ENCODE measurements around the gene COL18A1. TPM values are rescaled to one million over a fixed set of nuclear protein-coding genes. Genes with fewer than 3 reads are reported as not detected.
"Not testable (repeated sequence)": the region's sequence is repeated elsewhere in the genome, so short reads cannot be mapped to it uniquely, and the experiment has no call there.

COL18A1 gene
- total RNA-seq, 1 donor from 2014 or later, result 11.4 TPM

DNA sequence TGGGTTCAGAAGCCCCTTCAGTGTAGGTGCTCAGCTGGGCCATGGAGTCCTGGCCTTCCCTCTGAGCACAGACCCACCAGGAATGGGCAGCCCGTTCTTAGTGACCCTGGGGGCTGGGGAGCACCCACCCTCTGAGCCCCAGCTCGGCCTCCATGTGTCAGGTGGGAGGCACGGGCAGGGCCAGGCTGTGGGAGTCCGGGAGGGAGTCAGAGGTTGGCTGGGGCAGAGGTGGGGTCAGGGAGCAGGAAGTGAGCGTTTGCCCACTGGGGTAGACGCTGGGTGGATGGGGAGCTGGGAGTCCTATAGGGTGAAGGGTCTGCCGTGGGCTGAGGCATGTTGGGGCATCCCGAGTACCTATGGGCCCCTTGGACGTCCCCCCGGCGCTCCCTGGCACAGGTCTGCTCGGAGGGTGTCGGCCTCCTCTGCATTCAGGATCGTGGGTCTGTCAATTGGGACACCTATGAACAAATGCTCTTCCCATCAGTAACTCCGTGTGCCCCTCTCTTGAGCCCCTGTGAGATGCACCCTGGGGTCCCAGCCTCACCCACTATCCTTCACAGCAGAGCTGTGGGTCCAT, 30.5 kb downstream of the COL18A1 start:
- FAIRE-seq, result no peak

GRCh38 chr21:45436351-45437065, 31.5 kb downstream of the COL18A1 start:
- no peak for DNase-seq (ENCODE audit: low spot score in 2 of 2)
- FAIRE-seq, result no peak

More for the DNA sequence above, 30.5 kb downstream of the COL18A1 start:
- DNase-seq (ENCODE audit: low spot score in 2 of 2), result no peak

DNA sequence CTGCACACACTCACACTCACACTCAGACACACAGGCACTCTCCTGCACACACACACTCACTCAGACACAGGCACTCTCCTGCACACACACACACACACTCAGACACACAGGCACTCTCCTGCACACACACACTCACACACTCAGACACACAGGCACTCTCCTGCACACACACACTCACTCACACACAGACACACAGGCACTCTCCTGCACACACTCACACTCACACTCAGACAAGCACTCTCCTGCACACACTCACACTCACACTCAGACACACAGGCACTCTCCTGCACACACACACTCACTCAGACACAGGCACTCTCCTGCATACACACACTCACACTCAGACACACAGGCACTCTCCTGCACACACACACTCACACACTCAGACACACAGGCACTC, 32.9 kb downstream of the COL18A1 start:
- FAIRE-seq; DNase-seq (ENCODE audit: low spot score in 2 of 2): not testable (repeated sequence)

DNA sequence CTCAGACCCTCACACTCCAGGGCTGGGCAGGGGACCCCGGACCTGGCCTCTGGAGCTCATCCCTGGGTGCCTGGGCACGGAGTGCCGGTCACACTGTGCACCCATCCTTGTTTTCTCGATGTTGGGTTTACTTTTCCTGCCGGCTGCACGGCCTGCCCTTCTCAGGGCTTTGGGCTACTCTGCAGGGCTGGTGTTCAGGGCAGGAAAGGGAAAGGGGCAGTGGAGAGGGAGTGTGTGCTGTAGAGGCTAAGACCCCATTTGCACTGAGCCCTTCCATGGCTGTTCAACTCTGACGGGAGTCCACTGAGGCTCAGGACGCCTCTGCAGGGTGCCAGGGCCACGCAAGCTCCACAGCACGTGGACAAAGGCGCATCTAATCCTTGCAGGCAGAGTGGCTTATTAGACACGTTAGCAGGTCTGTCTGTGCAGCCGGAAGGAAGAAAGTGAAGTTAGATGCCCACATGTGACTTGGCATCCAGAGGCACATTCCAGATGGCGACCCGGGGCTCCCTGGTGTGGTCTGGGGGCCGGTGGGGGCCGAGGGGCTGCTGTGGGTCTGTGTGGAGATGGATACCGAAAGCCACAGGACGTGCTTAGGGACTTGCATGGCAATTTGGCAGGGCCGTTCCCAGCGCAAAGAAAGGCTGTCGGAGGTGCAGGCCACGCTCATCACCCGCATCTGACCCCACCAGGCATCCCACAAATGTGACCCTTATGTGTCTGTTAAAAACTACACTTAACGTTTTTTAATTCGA, 33.6 kb downstream of the COL18A1 start:
- DNase-seq (ENCODE audit: low spot score in 2 of 2) (no peak), FAIRE-seq (no peak)

DNA sequence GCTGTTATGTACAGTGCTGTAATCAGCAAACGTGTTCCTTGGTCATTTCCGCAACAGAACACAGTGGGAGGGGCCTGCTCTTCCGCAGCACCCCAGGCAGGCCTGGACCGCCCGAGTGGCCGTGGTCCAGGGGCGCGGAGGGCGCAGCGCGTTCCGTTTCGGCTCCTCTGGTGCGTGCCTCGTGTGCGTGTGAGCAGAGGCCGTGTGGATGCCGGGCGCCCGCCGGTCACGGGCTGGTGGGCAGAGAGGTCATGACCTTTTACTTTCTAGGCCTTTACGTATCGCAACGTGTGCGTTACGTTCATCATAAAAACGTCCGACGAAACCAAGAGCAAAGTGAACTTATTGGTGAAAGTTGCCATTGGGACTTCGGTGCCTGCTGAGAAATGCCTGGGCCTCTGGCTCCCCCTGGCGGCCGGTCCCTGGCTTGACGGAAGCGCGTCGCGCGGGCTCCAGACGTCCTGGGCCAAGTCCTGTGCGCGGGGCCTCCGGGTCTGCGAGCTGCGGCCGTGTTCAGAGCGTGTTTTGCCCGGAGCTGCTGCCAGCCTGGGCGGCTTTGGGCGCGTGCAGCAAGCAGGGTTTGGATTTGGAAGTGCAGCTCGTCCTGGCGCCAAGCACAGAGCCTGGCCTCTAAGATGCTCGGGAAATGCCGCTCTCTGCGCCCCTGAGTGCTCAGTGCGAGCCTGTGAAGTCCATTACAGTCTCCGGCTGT, 34.4 kb downstream of the COL18A1 start:
- DNase-seq (ENCODE audit: low spot score in 2 of 2), result peak; percentile 94 to 95
- no peak for FAIRE-seq

- no peak for DNase-seq (ENCODE audit: low spot score in 2 of 2)
Measured at GRCh38 chr21:45439901-45440461, 35.0 kb downstream of the COL18A1 start.

GRCh38 chr21:45440736-45441350, 35.9 kb downstream of the COL18A1 start:
- no peak for DNase-seq (ENCODE audit: low spot score in 2 of 2)
- no peak for FAIRE-seq

More at GRCh38 chr21:45439901-45440461, 35.0 kb downstream of the COL18A1 start:
- no peak for FAIRE-seq

DNA sequence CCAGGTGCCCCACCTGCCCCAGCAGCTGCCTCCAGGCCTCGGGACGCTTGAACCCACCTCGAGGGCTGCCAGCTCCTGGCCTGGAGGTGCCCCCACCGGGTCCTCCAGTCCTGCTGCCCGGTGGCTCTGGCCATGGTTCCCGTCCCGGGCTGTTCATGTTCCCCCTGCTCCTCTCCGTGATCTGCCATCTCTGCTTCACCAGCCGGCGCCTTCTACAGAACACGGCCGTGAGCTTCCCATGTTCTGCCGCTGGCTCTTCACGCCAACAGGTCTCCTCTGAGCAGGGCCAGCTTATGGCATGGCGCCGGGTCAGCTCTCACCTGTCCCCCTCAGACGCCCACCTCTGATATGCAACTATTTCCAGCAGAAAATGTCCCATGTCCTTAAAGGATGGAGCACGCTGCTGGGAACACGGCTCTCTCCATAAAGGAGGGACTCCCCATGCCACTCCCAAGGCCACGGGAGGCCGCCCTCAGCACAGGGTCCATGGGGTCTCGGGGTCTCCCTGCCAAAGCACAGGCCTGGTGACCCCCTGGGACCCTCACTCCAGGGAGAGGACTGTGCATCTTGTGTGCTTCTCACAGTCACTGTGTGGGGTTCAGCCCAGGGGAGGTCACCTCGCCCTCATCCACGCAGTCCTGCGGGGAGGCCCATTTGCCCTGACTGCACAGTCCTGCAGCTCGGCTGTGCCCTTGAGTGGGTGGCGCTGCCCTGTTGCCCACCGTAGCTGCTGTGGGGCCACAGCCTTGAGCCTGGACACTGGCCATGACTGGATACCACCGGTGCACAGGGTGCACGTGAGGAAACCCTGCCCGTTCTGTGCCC, 36.7 kb downstream of the COL18A1 start:
- DNase-seq (ENCODE audit: low spot score in 2 of 2) (no peak), FAIRE-seq (no peak)

- FAIRE-seq (no peak), DNase-seq (ENCODE audit: low spot score in 2 of 2) (no peak)
Measured at GRCh38 chr21:45442276-45442675, 37.3 kb downstream of the COL18A1 start.

GRCh38 chr21:45442686-45443594, 38.0 kb downstream of the COL18A1 start:
- not testable (repeated sequence) for FAIRE-seq; DNase-seq (ENCODE audit: low spot score in 2 of 2)

DNA sequence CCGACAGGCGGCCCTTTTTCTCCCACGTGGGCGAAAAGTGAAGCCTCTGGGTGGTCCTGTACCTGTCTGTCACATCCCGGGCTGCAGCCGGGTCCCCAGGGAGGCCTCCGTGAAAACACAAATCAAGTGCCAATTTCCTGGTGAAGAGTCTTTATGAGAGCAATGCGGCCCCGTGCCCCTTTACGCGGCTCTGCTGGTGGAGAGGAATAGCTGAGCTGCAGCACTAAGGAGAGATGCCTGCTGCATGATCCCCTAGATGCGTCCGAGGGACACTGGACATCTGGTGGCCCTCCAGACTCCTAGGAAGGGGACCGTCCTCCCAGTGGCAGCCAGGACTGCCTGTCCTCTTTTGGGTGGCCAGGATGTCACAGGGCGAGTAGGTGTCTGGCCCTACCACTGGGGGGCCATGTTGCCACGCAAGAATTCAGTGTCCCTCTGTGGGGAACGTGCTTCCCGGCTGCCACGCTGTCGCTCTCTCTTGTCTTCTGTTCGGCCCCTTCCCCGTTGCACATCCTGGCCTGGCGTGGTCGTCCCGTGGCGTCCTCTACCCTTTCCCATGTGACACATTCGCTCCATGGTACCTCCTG, 38.7 kb downstream of the COL18A1 start:
- no peak for FAIRE-seq
- DNase-seq (ENCODE audit: low spot score in 2 of 2), result no peak

DNA sequence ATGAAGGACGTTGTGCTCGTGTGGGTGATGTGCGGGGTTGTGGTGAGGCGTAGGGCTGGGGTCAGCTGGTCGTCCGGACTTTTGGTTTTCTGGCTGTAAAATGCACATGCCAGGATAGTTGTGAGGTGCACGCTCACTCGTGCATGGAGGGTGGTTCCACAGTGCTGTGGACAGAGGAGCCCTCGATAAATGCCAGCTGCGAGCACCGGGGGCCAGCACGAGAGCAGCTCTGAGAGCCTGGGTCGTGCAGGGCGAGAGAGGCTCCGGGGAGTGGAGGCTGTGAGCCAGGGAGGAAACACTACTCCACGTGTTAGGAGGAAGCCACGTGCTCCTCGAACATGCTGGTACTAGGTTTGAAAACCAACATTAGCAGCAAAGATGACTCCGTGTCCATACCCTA, 39.4 kb downstream of the COL18A1 start:
- FAIRE-seq, result no peak

DNA sequence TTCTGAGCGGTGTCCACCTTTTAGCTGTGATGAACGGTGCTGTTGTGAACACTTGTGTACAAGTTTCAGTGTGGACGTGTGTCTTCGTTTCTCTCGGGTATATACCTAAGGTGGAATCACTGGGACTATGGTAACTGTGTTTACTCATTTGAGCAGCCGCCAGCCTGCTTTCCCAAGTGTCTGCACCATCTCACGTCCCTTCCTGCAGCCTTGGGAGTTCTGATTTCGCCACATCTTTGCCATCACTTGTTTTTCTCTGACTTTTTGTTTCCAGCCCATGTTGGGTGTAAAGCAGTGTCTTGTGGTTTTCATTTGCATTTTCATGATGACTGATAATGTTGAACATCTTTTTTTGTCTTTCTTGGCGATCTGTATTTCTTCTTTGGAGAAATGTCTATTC, 40.4 kb downstream of the COL18A1 start:
- DNase-seq (ENCODE audit: low spot score in 2 of 2), result no peak
- no peak for FAIRE-seq

More for the DNA sequence above, 39.4 kb downstream of the COL18A1 start:
- no peak for DNase-seq (ENCODE audit: low spot score in 2 of 2)

GRCh38 chr21:45447821-45448220, 42.9 kb downstream of the COL18A1 start:
- DNase-seq (ENCODE audit: low spot score in 2 of 2), result no peak
- no peak for FAIRE-seq

- no peak for DNase-seq (ENCODE audit: low spot score in 2 of 2)
- no peak for FAIRE-seq
Measured at GRCh38 chr21:45448283-45448809, 43.4 kb downstream of the COL18A1 start.

GRCh38 chr21:45448810-45449657, 44.1 kb downstream of the COL18A1 start:
- FAIRE-seq (no peak), DNase-seq (ENCODE audit: low spot score in 2 of 2) (no peak)
